Tibial nerve (tissue), 3 donors: ENCODE measurements around the gene APEH.

Experiments used
- CTCF ChIP-seq, 5 experiments: fragments of 200-600 bp in 3 of 5; fragments of 450-650 bp in 2 of 5; sonication (generic) in 3 of 5; IDR thresholded peaks; one replicate each; pipeline ENCODE4 v1.5.1; 2016 to 2019; ENCODE audit warnings: antibody characterized with exemption in 5 of 5, mild to moderate bottlenecking in 3 of 5, moderate library complexity in 2 of 5
- POLR2A ChIP-seq, 2 donors: fragments of 450-650 bp; IDR thresholded peaks; one replicate each; pipeline ENCODE4 v1.6.1; 2017; ENCODE audit warnings: antibody characterized with exemption in 2 of 2, mild to moderate bottlenecking in 2 of 2, moderate library complexity in 2 of 2

DNA sequence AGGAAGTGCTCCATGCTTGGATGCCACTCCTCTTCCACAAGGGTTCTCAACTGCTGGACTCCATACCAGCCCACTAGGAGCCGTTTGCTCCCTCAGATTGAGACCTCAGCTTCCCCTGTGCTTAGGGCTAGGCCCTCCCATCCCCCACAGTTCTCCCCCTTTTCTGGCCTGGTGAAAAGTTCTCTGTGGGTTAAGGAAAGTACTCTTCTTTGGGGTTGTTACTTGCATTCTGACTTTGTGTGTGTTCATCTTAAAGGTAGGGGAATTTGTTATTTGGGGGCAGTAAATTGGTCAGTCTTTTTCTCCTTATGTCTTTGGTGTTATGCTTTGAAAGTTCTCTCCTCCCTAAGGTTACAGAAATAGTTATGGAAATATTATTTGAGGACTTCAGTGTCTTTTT is 24.0 kb upstream of the APEH start:
- no peak for TF ChIP-seq POLR2A (IDR thresholded peaks at IDR 0.05)
- no peak for TF ChIP-seq CTCF (IDR thresholded peaks at IDR 0.05)
